ENCODE results near the gene NUP188.

DNA sequence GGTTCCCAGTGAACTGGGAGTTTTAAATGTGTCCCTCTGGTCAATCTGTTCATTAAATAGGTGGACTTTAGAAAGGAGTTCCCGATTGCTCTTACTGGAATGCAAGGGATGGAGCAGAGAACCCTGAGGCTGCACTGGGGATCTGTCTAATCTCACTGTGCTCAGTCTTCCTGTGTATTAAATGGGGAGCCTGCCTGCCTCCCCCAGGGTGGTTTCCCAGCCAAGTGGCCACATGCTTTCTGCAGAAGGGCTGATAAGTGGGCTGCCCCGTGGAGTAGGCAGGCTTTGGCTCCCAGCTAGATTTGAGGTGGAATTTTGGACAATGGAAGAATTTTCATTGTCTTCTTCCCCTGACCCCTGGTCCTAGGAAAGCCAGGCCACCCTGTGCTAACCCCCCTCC is 40.8 kb upstream of the NUP188 start:
- TF ChIP-seq ZNF274 (IDR thresholded peaks at IDR 0.05; ENCODE audit: low read length) = no peak
- TF ChIP-seq ZNF274 (tag by site-specific recombination; IDR thresholded peaks at IDR 0.05; ENCODE audit: borderline replicate concordance) = no peak
- TF ChIP-seq TRIM28 (IDR thresholded peaks at IDR 0.05; ENCODE audit: borderline replicate concordance, low read length) = no peak
- TF ChIP-seq ZNF600 (tag by site-specific recombination; IDR thresholded peaks at IDR 0.05) = no peak
- TF ChIP-seq ZFP3 (tag by site-specific recombination; IDR thresholded peaks at IDR 0.05; ENCODE audit: low read depth) = no peak
- no peak for TF ChIP-seq ZNF133 (tag by site-specific recombination; IDR thresholded peaks at IDR 0.05)
- no peak for TF ChIP-seq RBAK (tag by site-specific recombination; IDR thresholded peaks at IDR 0.05)
- TF ChIP-seq, protein P1, sequence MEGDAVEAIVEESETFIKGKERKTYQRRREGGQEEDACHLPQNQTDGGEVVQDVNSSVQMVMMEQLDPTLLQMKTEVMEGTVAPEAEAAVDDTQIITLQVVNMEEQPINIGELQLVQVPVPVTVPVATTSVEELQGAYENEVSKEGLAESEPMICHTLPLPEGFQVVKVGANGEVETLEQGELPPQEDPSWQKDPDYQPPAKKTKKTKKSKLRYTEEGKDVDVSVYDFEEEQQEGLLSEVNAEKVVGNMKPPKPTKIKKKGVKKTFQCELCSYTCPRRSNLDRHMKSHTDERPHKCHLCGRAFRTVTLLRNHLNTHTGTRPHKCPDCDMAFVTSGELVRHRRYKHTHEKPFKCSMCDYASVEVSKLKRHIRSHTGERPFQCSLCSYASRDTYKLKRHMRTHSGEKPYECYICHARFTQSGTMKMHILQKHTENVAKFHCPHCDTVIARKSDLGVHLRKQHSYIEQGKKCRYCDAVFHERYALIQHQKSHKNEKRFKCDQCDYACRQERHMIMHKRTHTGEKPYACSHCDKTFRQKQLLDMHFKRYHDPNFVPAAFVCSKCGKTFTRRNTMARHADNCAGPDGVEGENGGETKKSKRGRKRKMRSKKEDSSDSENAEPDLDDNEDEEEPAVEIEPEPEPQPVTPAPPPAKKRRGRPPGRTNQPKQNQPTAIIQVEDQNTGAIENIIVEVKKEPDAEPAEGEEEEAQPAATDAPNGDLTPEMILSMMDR (tag by site-specific recombination; IDR thresholded peaks at IDR 0.05) = no peak
- TF ChIP-seq, protein P2, sequence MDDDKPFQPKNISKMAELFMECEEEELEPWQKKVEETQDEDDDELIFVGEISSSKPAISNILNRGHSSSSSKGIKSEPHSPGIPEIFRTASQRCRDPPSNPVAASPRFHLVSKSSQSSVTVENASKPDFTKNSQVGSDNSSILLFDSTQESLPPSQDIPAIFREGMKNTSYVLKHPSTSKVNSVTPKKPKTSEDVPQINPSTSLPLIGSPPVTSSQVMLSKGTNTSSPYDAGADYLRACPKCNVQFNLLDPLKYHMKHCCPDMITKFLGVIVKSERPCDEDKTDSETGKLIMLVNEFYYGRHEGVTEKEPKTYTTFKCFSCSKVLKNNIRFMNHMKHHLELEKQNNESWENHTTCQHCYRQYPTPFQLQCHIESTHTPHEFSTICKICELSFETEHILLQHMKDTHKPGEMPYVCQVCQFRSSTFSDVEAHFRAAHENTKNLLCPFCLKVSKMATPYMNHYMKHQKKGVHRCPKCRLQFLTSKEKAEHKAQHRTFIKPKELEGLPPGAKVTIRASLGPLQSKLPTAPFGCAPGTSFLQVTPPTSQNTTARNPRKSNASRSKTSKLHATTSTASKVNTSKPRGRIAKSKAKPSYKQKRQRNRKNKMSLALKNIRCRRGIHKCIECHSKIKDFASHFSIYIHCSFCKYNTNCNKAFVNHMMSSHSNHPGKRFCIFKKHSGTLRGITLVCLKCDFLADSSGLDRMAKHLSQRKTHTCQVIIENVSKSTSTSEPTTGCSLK (tag by site-specific recombination; IDR thresholded peaks at IDR 0.05) = no peak
- no peak for TF ChIP-seq BCL11A (tag by site-specific recombination; IDR thresholded peaks at IDR 0.05; ENCODE audit: low read depth)
- TF ChIP-seq, protein P3, sequence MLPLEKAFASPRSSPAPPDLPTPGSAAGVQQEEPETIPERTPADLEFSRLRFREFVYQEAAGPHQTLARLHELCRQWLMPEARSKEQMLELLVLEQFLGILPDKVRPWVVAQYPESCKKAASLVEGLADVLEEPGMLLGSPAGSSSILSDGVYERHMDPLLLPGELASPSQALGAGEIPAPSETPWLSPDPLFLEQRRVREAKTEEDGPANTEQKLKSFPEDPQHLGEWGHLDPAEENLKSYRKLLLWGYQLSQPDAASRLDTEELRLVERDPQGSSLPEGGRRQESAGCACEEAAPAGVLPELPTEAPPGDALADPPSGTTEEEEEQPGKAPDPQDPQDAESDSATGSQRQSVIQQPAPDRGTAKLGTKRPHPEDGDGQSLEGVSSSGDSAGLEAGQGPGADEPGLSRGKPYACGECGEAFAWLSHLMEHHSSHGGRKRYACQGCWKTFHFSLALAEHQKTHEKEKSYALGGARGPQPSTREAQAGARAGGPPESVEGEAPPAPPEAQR (tag by site-specific recombination; IDR thresholded peaks at IDR 0.05) = no peak
- TF ChIP-seq, protein P4, sequence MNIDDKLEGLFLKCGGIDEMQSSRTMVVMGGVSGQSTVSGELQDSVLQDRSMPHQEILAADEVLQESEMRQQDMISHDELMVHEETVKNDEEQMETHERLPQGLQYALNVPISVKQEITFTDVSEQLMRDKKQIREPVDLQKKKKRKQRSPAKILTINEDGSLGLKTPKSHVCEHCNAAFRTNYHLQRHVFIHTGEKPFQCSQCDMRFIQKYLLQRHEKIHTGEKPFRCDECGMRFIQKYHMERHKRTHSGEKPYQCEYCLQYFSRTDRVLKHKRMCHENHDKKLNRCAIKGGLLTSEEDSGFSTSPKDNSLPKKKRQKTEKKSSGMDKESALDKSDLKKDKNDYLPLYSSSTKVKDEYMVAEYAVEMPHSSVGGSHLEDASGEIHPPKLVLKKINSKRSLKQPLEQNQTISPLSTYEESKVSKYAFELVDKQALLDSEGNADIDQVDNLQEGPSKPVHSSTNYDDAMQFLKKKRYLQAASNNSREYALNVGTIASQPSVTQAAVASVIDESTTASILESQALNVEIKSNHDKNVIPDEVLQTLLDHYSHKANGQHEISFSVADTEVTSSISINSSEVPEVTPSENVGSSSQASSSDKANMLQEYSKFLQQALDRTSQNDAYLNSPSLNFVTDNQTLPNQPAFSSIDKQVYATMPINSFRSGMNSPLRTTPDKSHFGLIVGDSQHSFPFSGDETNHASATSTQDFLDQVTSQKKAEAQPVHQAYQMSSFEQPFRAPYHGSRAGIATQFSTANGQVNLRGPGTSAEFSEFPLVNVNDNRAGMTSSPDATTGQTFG (tag by site-specific recombination; IDR thresholded peaks at IDR 0.05; ENCODE audit: borderline replicate concordance) = no peak
- TF ChIP-seq HOXA7 (CRISPR knock-in tag; IDR thresholded peaks at IDR 0.05; ENCODE audit: borderline replicate concordance) = no peak
- no peak for TF ChIP-seq ZNF660 (tag by site-specific recombination; IDR thresholded peaks at IDR 0.05)
- TF ChIP-seq GFI1B (tag by site-specific recombination; IDR thresholded peaks at IDR 0.05) = no peak

All from HEK293 (cell line).